Mesothelial cell of epicardium (in vitro differentiated cells): ENCODE data around the gene ZNF830. TPM values are rescaled to one million over a fixed set of nuclear protein-coding genes. Genes with fewer than 3 reads are reported as not detected.
A peak's percentile ranks its signal among the peaks of the same experiment; 100 is the strongest.

Source experiments
- DNase-seq, 2 experiments: peaks; one replicate each; pipeline ENCODE4 v3.0.0; 2021; ENCODE audit warnings: low spot score in 2 of 2; ENCODE audit not compliant: unreplicated experiment in 2 of 2
- H3K27ac Mint-ChIP-seq: 2 replicates; pipeline ENCODE4 v1.8.0; 2021; ENCODE audit warnings: mixed read lengths
- H3K27me3 Mint-ChIP-seq: 2 replicates; pipeline ENCODE4 v1.8.0; 2021; ENCODE audit warnings: low read depth, mixed read lengths
- H3K36me3 Mint-ChIP-seq: 2 replicates; pipeline ENCODE4 v1.8.0; 2021; ENCODE audit warnings: mixed read lengths
- H3K4me1 Mint-ChIP-seq: 2 replicates; pipeline ENCODE4 v1.8.0; 2021; ENCODE audit warnings: mixed read lengths
- H3K4me3 Mint-ChIP-seq: 2 replicates; pipeline ENCODE4 v1.8.0; 2021; ENCODE audit warnings: mild to moderate bottlenecking, moderate library complexity, mixed read lengths
- H3K9me3 Mint-ChIP-seq: 2 replicates; pipeline ENCODE4 v1.8.0; 2021; ENCODE audit warnings: mixed read lengths
- total RNA-seq: library from RNA; stranded (reverse); gene quantifications from 3 replicates; pipeline ENCODE4 v1.2.1, GENCODE V29; 2021
- TF ChIP-seq, protein P1 (sequence below): fragments of 200-600 bp; sonication (generic); IDR thresholded peaks from one replicate; pipeline ENCODE4 v1.5.0; 2021; ENCODE audit warnings: antibody characterized with exemption; ENCODE audit not compliant: unreplicated experiment

The ZNF830 gene, protein sequence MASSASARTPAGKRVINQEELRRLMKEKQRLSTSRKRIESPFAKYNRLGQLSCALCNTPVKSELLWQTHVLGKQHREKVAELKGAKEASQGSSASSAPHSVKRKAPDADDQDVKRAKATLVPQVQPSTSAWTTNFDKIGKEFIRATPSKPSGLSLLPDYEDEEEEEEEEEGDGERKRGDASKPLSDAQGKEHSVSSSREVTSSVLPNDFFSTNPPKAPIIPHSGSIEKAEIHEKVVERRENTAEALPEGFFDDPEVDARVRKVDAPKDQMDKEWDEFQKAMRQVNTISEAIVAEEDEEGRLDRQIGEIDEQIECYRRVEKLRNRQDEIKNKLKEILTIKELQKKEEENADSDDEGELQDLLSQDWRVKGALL
- total RNA-seq: 17.2 to 18.5 TPM (median 17.9 TPM) in 3 replicates

GRCh38 chr17:34961093-34961911, at the start of gene ZNF830, which contains the start of gene CCT6B:
Gene ZNF830 (plus strand): TSS chr17:34961540. CDS start chr17:34961567, 27 bp downstream.
Gene CCT6B (minus strand): TSS chr17:34961460. CDS start chr17:34961393, 67 bp downstream.
- H3K27me3 Mint-ChIP-seq: peaks cover 16% of the 10 kb centered on the region
- no peaks in the 10 kb centered on the region for H3K9me3 Mint-ChIP-seq
- peaks cover 3% of the 10 kb centered on the region for H3K36me3 Mint-ChIP-seq
- DNase-seq: peak; percentile 78 to 91
- peak within 1 kb of the TSS; percentile 100 for H3K27ac Mint-ChIP-seq
- TF ChIP-seq, protein P1, sequence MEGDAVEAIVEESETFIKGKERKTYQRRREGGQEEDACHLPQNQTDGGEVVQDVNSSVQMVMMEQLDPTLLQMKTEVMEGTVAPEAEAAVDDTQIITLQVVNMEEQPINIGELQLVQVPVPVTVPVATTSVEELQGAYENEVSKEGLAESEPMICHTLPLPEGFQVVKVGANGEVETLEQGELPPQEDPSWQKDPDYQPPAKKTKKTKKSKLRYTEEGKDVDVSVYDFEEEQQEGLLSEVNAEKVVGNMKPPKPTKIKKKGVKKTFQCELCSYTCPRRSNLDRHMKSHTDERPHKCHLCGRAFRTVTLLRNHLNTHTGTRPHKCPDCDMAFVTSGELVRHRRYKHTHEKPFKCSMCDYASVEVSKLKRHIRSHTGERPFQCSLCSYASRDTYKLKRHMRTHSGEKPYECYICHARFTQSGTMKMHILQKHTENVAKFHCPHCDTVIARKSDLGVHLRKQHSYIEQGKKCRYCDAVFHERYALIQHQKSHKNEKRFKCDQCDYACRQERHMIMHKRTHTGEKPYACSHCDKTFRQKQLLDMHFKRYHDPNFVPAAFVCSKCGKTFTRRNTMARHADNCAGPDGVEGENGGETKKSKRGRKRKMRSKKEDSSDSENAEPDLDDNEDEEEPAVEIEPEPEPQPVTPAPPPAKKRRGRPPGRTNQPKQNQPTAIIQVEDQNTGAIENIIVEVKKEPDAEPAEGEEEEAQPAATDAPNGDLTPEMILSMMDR: no peak
- H3K4me3 Mint-ChIP-seq: peak within 1 kb of the TSS; percentile 99
- H3K4me1 Mint-ChIP-seq: peaks cover 14% of the 10 kb centered on the region

- no peak for DNase-seq
- H3K27ac Mint-ChIP-seq: no peak overlapping the region
- no peaks in the 10 kb centered on the region for H3K36me3 Mint-ChIP-seq
- peaks cover 4% of the 10 kb centered on the region for H3K4me1 Mint-ChIP-seq
- H3K9me3 Mint-ChIP-seq: peaks cover 8% of the 10 kb centered on the region
- H3K4me3 Mint-ChIP-seq: no peak overlapping the region
- TF ChIP-seq, protein P1: no peak
- H3K27me3 Mint-ChIP-seq: peaks cover 2% of the 10 kb centered on the region
Measured at GRCh38 chr17:34913001-34913400, 48.3 kb upstream of the ZNF830 start.

DNA sequence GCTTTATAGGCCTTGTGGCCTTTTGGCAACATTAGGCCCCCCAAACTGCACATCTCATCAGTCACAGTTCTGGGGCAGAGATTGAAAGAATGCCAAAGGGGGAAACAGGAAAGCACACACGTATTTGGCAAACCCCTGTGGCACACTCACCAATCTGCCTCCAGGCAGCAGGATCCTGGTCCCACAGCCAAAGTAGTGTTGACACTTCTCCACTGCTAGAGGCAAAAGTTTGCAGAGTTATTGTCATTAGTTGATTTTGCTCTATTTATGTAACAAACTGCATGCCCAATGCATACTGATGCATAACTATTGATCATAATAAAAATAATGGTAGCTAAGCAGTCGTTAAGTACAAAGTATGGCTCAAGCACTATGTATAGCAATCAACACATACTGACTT, 45.2 kb upstream of the ZNF830 start:
- Mint-ChIP-seq H3K9me3 (peaks cover 8% of the 10 kb centered on the region), H3K4me1 (no peaks in the 10 kb centered on the region), H3K27me3 (peaks cover 9% of the 10 kb centered on the region), H3K36me3 (no peaks in the 10 kb centered on the region), H3K4me3 (no peak overlapping the region), H3K27ac (no peak overlapping the region)
- TF ChIP-seq, protein P1: no peak
- no peak for DNase-seq

DNA sequence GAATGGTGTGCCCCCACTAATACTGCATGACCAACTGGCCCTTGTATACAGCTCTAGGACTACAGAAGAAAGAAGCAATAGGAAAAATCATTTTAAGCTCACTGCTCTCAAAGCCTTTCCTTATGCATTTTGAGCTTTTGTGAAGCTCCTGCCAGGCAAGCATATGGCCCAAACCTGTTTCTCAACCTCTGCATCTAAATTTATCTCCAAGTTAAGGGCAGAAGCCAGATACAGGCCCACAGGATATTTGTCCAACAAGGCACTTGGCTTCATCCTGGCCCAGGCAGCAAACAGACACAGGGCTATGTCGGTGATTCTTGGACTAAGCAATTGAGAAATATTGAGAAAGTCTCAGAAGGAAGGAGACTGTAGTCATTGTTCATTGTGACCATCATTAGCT, 44.0 kb upstream of the ZNF830 start:
- TF ChIP-seq, protein P1: no peak
- no peak for DNase-seq
- Mint-ChIP-seq H3K36me3 (no peaks in the 10 kb centered on the region), H3K27ac (no peak overlapping the region), H3K9me3 (peaks cover 8% of the 10 kb centered on the region), H3K27me3 (peaks cover 9% of the 10 kb centered on the region), H3K4me1 (no peaks in the 10 kb centered on the region), H3K4me3 (no peak overlapping the region)

- Mint-ChIP-seq H3K4me1 (no peaks in the 10 kb centered on the region), H3K27ac (no peak overlapping the region), H3K4me3 (no peak overlapping the region), H3K9me3 (no peaks in the 10 kb centered on the region), H3K27me3 (peaks cover 9% of the 10 kb centered on the region), H3K36me3 (no peaks in the 10 kb centered on the region)
- DNase-seq: no peak
- TF ChIP-seq, protein P1: no peak
Measured at GRCh38 chr17:34920676-34921075, 40.7 kb upstream of the ZNF830 start.
